GM12801 (cell line): Measurements from ENCODE around the gene MYO3B.

Experiments
- CTCF ChIP-seq: IDR thresholded peaks from one replicate; pipeline ENCODE4 v1.5.1; 2011; ENCODE audit warnings: control low read depth; ENCODE audit not compliant: insufficient read length; ENCODE audit errors: extremely low read depth

MYO3B gene

GRCh38 chr2:170227951-170228350, 50.0 kb downstream of the MYO3B start:
- no peak for TF ChIP-seq CTCF

GRCh38 chr2:170228429-170228828, 50.5 kb downstream of the MYO3B start:
- TF ChIP-seq CTCF, result no peak

- no peak for TF ChIP-seq CTCF
Observed at GRCh38 chr2:170229125-170229524, 51.2 kb downstream of the MYO3B start.

- TF ChIP-seq CTCF, result no peak
Observed at GRCh38 chr2:170229744-170230143, 51.8 kb downstream of the MYO3B start.

GRCh38 chr2:170235860-170236679, 58.1 kb downstream of the MYO3B start:
- no peak for TF ChIP-seq CTCF

GRCh38 chr2:170236680-170237047, 58.7 kb downstream of the MYO3B start:
- TF ChIP-seq CTCF, result no peak

GRCh38 chr2:170237572-170238120, 59.7 kb downstream of the MYO3B start:
- no peak for TF ChIP-seq CTCF
